ENCODE measurements around the gene PIP5K1A.

DNA sequence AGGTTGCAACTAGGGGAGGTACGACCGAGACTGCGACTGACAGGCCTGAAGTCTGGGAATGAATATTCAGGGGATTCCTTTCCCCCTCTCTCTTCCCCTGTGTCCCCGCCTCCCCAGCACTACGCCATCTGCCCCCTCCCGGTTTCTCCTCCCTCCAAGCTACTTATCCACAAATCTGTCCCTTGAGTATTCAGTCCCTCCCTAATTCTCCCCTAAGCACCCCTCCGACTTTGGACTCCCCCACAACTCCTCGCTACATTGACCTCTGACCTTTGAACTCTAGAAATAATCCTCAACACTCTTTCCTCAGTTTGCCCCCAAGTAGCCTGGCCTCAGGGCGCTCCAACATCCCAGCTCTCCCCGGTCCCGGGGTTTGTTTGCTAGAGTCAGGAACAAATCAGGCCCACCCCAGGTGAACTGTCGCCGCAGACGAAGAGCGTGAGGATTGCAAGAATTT is 33.0 kb upstream of the PIP5K1A start:
- TF ChIP-seq POLR2A (IDR thresholded peaks at IDR 0.05) = no peak
- TF ChIP-seq, protein P1, sequence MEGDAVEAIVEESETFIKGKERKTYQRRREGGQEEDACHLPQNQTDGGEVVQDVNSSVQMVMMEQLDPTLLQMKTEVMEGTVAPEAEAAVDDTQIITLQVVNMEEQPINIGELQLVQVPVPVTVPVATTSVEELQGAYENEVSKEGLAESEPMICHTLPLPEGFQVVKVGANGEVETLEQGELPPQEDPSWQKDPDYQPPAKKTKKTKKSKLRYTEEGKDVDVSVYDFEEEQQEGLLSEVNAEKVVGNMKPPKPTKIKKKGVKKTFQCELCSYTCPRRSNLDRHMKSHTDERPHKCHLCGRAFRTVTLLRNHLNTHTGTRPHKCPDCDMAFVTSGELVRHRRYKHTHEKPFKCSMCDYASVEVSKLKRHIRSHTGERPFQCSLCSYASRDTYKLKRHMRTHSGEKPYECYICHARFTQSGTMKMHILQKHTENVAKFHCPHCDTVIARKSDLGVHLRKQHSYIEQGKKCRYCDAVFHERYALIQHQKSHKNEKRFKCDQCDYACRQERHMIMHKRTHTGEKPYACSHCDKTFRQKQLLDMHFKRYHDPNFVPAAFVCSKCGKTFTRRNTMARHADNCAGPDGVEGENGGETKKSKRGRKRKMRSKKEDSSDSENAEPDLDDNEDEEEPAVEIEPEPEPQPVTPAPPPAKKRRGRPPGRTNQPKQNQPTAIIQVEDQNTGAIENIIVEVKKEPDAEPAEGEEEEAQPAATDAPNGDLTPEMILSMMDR (IDR thresholded peaks at IDR 0.05) = no peak

All from adrenal gland (tissue), 5 donors.